ENCODE results near the gene ANKS1B.

ANKS1B gene

DNA sequence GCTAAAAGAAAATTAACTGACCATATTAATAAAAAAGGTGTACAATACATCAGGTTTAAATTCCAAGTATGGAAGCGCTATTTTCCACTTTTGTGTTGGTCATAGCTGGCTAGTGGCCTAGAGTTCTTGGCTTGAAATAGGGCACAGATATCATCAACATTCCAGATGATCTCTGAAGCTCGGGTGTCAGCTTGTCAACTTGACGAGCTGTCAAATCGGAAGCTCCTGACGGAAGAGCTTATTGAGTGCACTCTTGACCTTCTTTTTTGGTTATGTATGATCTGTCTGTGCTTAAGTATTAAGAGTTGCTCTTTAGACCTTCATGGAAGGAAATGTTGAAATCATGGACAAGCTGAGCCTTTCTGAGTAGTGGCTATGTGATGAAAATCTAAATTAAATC lies 1161.7 kb downstream of the ANKS1B start:
- TF ChIP-seq SNAI2 (CRISPR knock-in tag; IDR thresholded peaks at IDR 0.05) (no peak), ZFP3 (CRISPR knock-in tag; IDR thresholded peaks at IDR 0.05) (no peak), ZC3H10 (CRISPR knock-in tag; IDR thresholded peaks at IDR 0.05) (no peak), CSDC2 (CRISPR knock-in tag; IDR thresholded peaks at IDR 0.05) (no peak), OSR1 (CRISPR knock-in tag; IDR thresholded peaks at IDR 0.05) (no peak), ZNF8 (CRISPR knock-in tag; IDR thresholded peaks at IDR 0.05) (no peak), GLIS3 (CRISPR knock-in tag; IDR thresholded peaks at IDR 0.05) (no peak), TOX (CRISPR knock-in tag; IDR thresholded peaks at IDR 0.05; ENCODE audit: borderline replicate concordance) (no peak), RARB (CRISPR knock-in tag; IDR thresholded peaks at IDR 0.05) (no peak), TCF4 (CRISPR knock-in tag; IDR thresholded peaks at IDR 0.05; ENCODE audit: borderline replicate concordance) (no peak), ZNF565 (CRISPR knock-in tag; conservative IDR thresholded peaks at IDR 0.05; ENCODE audit: low read depth) (no peak)
- TF ChIP-seq, protein P1, sequence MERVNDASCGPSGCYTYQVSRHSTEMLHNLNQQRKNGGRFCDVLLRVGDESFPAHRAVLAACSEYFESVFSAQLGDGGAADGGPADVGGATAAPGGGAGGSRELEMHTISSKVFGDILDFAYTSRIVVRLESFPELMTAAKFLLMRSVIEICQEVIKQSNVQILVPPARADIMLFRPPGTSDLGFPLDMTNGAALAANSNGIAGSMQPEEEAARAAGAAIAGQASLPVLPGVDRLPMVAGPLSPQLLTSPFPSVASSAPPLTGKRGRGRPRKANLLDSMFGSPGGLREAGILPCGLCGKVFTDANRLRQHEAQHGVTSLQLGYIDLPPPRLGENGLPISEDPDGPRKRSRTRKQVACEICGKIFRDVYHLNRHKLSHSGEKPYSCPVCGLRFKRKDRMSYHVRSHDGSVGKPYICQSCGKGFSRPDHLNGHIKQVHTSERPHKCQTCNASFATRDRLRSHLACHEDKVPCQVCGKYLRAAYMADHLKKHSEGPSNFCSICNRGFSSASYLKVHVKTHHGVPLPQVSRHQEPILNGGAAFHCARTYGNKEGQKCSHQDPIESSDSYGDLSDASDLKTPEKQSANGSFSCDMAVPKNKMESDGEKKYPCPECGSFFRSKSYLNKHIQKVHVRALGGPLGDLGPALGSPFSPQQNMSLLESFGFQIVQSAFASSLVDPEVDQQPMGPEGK (CRISPR knock-in tag; IDR thresholded peaks at IDR 0.05; ENCODE audit: borderline replicate concordance), result no peak
- TF ChIP-seq, protein P2, sequence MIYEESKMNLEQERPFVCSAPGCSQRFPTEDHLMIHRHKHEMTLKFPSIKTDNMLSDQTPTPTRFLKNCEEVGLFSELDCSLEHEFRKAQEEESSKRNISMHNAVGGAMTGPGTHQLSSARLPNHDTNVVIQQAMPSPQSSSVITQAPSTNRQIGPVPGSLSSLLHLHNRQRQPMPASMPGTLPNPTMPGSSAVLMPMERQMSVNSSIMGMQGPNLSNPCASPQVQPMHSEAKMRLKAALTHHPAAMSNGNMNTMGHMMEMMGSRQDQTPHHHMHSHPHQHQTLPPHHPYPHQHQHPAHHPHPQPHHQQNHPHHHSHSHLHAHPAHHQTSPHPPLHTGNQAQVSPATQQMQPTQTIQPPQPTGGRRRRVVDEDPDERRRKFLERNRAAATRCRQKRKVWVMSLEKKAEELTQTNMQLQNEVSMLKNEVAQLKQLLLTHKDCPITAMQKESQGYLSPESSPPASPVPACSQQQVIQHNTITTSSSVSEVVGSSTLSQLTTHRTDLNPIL (CRISPR knock-in tag; IDR thresholded peaks at IDR 0.05; ENCODE audit: low read depth), result no peak
- TF ChIP-seq, protein P3, sequence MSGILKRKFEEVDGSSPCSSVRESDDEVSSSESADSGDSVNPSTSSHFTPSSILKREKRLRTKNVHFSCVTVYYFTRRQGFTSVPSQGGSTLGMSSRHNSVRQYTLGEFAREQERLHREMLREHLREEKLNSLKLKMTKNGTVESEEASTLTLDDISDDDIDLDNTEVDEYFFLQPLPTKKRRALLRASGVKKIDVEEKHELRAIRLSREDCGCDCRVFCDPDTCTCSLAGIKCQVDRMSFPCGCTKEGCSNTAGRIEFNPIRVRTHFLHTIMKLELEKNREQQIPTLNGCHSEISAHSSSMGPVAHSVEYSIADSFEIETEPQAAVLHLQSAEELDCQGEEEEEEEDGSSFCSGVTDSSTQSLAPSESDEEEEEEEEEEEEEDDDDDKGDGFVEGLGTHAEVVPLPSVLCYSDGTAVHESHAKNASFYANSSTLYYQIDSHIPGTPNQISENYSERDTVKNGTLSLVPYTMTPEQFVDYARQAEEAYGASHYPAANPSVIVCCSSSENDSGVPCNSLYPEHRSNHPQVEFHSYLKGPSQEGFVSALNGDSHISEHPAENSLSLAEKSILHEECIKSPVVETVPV (CRISPR knock-in tag; IDR thresholded peaks at IDR 0.05), result no peak
- ATAC-seq, result peak; percentile 30; the same call in 1 of the 3 replicates

DNA sequence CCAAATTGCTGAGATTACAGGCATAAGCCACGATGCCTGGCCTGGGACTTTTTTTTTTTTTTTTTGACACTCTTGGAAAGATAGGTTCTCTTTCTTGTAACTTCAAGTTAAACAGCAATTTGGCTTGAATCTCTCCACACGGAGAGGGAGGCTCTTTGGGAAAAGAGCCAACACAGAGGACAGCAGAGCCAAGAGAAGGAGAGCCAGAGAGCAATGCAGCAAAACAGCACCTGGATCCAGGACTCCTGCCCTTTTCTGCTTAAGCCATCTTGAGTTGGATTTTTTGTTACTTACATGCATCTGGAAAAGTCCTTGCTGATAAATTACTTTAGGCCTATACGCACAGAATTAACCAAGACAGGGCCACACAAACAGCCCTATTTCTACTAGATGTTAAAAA lies 1162.9 kb downstream of the ANKS1B start:
- ATAC-seq, result no peak
- TF ChIP-seq CSDC2 (CRISPR knock-in tag; IDR thresholded peaks at IDR 0.05), result no peak
- TF ChIP-seq, protein P4, sequence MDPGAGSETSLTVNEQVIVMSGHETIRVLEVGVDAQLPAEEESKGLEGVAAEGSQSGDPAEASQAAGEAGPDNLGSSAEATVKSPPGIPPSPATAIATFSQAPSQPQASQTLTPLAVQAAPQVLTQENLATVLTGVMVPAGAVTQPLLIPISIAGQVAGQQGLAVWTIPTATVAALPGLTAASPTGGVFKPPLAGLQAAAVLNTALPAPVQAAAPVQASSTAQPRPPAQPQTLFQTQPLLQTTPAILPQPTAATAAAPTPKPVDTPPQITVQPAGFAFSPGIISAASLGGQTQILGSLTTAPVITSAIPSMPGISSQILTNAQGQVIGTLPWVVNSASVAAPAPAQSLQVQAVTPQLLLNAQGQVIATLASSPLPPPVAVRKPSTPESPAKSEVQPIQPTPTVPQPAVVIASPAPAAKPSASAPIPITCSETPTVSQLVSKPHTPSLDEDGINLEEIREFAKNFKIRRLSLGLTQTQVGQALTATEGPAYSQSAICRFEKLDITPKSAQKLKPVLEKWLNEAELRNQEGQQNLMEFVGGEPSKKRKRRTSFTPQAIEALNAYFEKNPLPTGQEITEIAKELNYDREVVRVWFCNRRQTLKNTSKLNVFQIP (CRISPR knock-in tag; IDR thresholded peaks at IDR 0.05; ENCODE audit: borderline replicate concordance, low read depth), result no peak
- TF ChIP-seq ESRRG (CRISPR knock-in tag; IDR thresholded peaks at IDR 0.05), result no peak
- no peak for TF ChIP-seq ZNF70 (CRISPR knock-in tag; IDR thresholded peaks at IDR 0.05)
- no peak for TF ChIP-seq ZNF8 (CRISPR knock-in tag; IDR thresholded peaks at IDR 0.05)
- TF ChIP-seq RARB (CRISPR knock-in tag; IDR thresholded peaks at IDR 0.05), result no peak
- TF ChIP-seq, protein P1 (CRISPR knock-in tag; IDR thresholded peaks at IDR 0.05; ENCODE audit: borderline replicate concordance), result no peak
- TF ChIP-seq ZFP30 (CRISPR knock-in tag; IDR thresholded peaks at IDR 0.05), result no peak
- TF ChIP-seq, protein P5, sequence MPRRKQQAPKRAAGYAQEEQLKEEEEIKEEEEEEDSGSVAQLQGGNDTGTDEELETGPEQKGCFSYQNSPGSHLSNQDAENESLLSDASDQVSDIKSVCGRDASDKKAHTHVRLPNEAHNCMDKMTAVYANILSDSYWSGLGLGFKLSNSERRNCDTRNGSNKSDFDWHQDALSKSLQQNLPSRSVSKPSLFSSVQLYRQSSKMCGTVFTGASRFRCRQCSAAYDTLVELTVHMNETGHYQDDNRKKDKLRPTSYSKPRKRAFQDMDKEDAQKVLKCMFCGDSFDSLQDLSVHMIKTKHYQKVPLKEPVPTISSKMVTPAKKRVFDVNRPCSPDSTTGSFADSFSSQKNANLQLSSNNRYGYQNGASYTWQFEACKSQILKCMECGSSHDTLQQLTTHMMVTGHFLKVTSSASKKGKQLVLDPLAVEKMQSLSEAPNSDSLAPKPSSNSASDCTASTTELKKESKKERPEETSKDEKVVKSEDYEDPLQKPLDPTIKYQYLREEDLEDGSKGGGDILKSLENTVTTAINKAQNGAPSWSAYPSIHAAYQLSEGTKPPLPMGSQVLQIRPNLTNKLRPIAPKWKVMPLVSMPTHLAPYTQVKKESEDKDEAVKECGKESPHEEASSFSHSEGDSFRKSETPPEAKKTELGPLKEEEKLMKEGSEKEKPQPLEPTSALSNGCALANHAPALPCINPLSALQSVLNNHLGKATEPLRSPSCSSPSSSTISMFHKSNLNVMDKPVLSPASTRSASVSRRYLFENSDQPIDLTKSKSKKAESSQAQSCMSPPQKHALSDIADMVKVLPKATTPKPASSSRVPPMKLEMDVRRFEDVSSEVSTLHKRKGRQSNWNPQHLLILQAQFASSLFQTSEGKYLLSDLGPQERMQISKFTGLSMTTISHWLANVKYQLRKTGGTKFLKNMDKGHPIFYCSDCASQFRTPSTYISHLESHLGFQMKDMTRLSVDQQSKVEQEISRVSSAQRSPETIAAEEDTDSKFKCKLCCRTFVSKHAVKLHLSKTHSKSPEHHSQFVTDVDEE (CRISPR knock-in tag; IDR thresholded peaks at IDR 0.05), result no peak
- no peak for TF ChIP-seq ZC3H10 (CRISPR knock-in tag; IDR thresholded peaks at IDR 0.05)
- TF ChIP-seq ZFP3 (CRISPR knock-in tag; IDR thresholded peaks at IDR 0.05), result no peak
- no peak for TF ChIP-seq PPARA (CRISPR knock-in tag; IDR thresholded peaks at IDR 0.05; ENCODE audit: borderline replicate concordance)
- no peak for TF ChIP-seq SNAI2 (CRISPR knock-in tag; IDR thresholded peaks at IDR 0.05)
- TF ChIP-seq ISL1 (CRISPR knock-in tag; IDR thresholded peaks at IDR 0.05), result no peak
- no peak for TF ChIP-seq ARNTL (CRISPR knock-in tag; IDR thresholded peaks at IDR 0.05; ENCODE audit: borderline replicate concordance, low read depth)
